ENCODE data around the gene STPG3.

The STPG3 gene

GRCh38 chr9:137268538-137269201 lies 17.6 kb downstream of the STPG3 start:
- DNase-seq: no peak

GRCh38 chr9:137269231-137269772 lies 18.2 kb downstream of the STPG3 start:
- no peak for DNase-seq

DNA sequence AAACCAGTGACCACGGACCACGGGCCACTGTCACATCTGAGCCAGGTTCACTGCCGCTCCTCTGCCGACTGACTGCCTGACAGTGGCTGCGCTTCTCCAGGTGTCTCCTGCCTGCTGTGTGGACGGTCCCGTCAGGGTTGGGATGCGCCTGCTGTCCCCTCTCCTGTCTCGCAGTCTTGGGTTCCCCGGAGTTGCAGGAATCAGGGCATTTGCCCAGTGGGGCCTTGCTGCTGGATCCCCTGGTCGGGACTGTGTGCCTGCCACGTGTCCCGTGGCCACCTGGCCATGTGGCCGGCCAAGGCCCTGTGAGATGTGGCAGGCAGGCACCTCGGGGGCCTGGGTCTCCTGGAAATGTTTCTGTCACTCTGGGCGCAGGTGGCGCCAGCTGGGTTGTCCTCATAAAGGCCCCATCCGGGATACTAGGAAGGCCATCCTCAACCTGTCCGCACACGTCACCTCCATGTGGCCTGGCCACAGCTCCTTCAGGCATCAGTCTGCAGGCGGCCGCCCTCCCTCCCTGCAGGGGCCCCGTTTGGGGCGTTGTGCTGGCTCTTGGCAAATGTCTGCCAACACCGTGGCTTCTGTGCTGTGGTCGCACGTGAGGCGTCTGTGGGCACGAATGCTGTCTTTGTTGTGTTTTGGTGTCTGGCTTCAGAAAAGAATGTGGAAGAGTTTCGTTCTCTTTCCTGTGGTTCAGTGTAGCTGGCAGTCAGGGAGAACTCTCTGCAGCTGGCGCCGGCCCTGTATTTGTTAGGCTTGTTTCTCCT lies 20.0 kb downstream of the STPG3 start:
- no peak for DNase-seq

- DNase-seq: no peak
These were observed 20.6 kb downstream of the STPG3 start for GRCh38 chr9:137271696-137272076.

DNA sequence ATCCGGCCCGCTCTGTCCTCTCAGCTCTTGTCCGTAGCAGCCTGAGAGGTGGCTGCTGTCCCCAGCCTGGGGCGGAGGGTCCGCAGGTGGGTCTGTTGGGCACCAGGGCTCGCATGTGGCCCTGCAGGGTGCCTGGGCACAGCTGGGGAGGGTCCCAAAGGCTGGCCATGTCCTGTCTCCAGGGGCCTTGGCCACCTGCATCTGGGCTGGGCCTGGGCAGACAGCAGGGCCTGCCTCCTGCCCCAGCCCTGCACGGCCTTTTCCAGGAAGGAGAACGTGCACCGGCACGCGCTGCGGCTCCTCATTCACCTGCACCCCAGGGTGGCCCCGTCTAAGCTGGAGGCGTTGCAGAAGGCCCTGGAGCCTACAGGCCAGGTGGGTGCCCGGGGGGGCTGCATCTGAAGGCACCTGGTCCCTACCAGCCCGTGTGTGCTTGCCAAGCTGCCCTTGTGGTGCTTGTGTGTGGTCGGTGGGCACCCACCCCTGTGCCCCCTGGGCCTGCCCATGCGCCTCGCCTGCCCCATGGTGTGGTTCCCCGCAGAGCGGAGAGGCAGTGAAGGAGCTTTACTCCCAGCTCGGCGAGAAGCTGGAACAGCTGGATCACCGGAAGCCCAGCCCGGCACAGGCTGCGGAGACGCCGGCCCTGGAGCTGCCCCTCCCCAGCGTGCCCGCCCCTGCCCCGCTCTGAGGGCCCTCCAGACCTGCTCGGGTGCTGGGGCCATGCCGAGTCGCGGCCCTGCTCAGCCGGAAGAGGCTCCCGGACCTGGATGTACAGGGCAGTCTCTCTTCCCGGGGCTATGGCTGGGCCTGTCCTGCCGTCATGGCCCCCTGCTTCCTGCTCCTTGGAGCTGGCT lies 21.4 kb downstream of the STPG3 start:
- no peak for DNase-seq

- DNase-seq: no peak
These were observed 22.0 kb downstream of the STPG3 start for GRCh38 chr9:137273095-137273490.

GRCh38 chr9:137273611-137274320 lies 22.7 kb downstream of the STPG3 start:
- no peak for DNase-seq

DNA sequence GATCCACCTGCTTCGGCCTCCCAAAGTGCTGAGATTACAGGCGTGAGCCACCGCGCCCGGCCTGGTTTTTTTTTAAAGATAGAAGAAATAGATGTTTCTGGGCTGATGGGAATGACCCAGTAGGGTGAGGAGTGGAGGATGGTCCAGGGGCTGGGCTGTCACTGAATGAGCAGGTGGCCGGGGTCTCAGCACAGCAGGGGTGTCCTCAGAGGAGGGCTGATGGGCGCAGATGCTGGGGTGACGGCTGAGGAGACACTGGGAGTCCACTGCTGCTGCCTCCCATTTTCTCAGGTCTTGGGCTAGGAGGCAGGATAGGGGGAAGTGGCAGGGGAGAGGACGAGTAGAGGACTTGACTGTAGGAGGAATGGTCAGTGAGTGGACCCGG lies 24.1 kb downstream of the STPG3 start:
- DNase-seq: no peak

DNA sequence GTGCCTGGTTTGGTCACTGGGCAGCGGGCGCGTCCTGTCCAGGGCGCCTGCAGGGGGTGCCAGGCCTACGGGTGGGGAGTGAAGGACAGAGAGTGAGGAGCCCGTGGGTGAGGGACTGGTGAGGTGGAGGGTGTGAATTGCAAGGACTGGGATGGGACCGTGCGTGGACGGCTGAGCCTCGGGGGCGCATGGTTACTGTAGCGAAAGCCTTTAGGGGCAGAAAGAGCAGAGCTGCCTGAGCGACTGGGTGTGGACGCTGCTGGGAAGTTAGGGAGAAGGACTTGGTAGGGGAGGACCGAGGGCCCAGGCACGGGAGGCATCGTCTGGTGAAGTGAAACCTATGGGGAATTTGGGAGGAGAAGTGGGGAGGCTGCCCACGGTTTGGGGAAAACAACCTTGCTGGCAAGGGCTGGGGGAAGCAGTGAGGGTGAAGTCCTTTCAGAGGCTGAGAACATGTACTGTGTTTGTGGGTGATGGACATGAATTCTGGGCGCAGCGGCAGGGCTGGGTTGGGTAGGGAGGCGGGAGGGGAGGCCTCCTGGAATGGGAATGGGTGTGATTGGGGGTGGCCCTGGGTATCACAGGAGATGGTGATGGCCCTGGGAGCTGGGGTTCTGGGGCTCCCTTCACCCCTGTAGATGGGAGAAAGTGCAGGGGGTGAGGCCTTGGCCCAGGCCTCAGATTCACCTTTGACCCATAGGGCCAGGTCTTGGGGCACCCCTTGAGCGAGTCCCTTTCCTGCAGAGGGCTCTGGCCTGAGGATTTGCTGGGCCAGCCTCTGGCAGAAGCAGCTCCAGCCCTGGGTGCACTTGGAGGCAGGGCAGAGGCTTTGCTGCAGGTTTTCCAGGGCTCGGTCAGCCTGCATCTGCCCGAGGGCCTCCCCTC lies 24.7 kb downstream of the STPG3 start:
- DNase-seq: no peak

- DNase-seq: no peak
These were observed 25.6 kb downstream of the STPG3 start for GRCh38 chr9:137276473-137277328.

- DNase-seq: no peak
These were observed 26.4 kb downstream of the STPG3 start, which contains the start of gene TOR4A for GRCh38 chr9:137277329-137278041. Gene TOR4A (plus strand): TSS chr9:137277726. CDS start chr9:137278690, 964 bp downstream.

- DNase-seq: no peak
These were observed 27.1 kb downstream of the STPG3 start for GRCh38 chr9:137278061-137278701.

GRCh38 chr9:137278721-137279711 lies 27.9 kb downstream of the STPG3 start:
- no peak for DNase-seq

- no peak for DNase-seq
These were observed 28.8 kb downstream of the STPG3 start for GRCh38 chr9:137279741-137280473.

GRCh38 chr9:137280474-137281344 lies 29.6 kb downstream of the STPG3 start:
- DNase-seq: no peak

All from cortex of kidney (tissue), 1 donor.